PC-3 (cell line): Measurements from ENCODE around the gene RALGPS1. TPM values are rescaled to one million over a fixed set of nuclear protein-coding genes. Genes with fewer than 3 reads are reported as not detected.

Experiments used
- ATAC-seq: fragments of 200-7000 bp; cut with Tn5 transposase; 2 replicates; pipeline ENCODE4 v1.9.1; 2020; ENCODE audit warnings: mild to moderate bottlenecking, moderate library complexity
- BruUV-seq: library from RNA; stranded (reverse); fragments of 400-500 nt; replicated peaks from 2 replicates; lab custom pipeline; 2021; lab: Mats Ljungman, UMichigan
- CTCF ChIA-PET: fragments of 300-600 bp; sonication (Branson Sonifier 250); formaldehyde crosslinking; loops from one replicate; lab custom pipeline; 2022; ENCODE audit warnings: antibody characterized with exemption; lab: Charles Lee
- POLR2A ChIA-PET: fragments of 300-600 bp; sonication (Branson Sonifier 250); formaldehyde crosslinking; loops from one replicate; lab custom pipeline; 2022; ENCODE audit warnings: antibody characterized with exemption; ENCODE audit not compliant: unreplicated experiment; lab: Charles Lee
- DNase-seq: peaks from one replicate; pipeline ENCODE4 v3.0.0-alpha.2; 2015
- H2AFZ ChIP-seq: fragments of 300-600 bp; sonication (generic); 2 replicates; pipeline ENCODE4 v1.6.0; 2016; ENCODE audit warnings: antibody characterized with exemption, low read length
- H3F3A ChIP-seq: fragments of 300-600 bp; sonication (generic); one replicate; pipeline ENCODE4 v1.6.0; 2017; ENCODE audit warnings: antibody characterized with exemption, low read length, control low read depth, mild to moderate bottlenecking; ENCODE audit not compliant: unreplicated experiment
- H3K27ac ChIP-seq: fragments of 300-600 bp; sonication (generic); 2 replicates; pipeline ENCODE4 v1.5.1; 2016; ENCODE audit warnings: mild to moderate bottlenecking, low read length
- H3K27me3 ChIP-seq: fragments of 300-600 bp; sonication (generic); 2 replicates; pipeline ENCODE4 v1.6.1; 2016; ENCODE audit warnings: low read length, mixed read lengths
- H3K36me3 ChIP-seq: fragments of 300-600 bp; sonication (generic); 2 replicates; pipeline ENCODE4 v1.6.1; 2016; ENCODE audit warnings: low read depth, mixed run types, low read length, mixed read lengths
- H3K4me1 ChIP-seq: fragments of 300-600 bp; sonication (generic); 2 replicates; pipeline ENCODE4 v1.5.1; 2016; ENCODE audit warnings: low read length; ENCODE audit not compliant: insufficient read depth
- H3K4me2 ChIP-seq: fragments of 300-600 bp; sonication (generic); 2 replicates; pipeline ENCODE4 v1.6.0; 2016; ENCODE audit warnings: low read length
- H3K4me3 ChIP-seq: fragments of 300-600 bp; sonication (generic); 2 replicates; pipeline ENCODE4 v1.5.1; 2016; ENCODE audit warnings: mild to moderate bottlenecking, low read length, mixed read lengths
- H3K79me2 ChIP-seq: fragments of 300-600 bp; sonication (generic); 2 replicates; pipeline ENCODE4 v1.6.1; 2017; ENCODE audit warnings: low read length, mixed read lengths
- H3K9ac ChIP-seq: fragments of 300-600 bp; sonication (generic); 2 replicates; pipeline ENCODE4 v1.6.0; 2016; ENCODE audit warnings: mild to moderate bottlenecking, low read length
- H3K9me2 ChIP-seq: fragments of 300-600 bp; sonication (generic); replicated peaks from 2 replicates; pipeline ENCODE4 v1.6.1; 2016; ENCODE audit warnings: mixed run types, low read length, mixed read lengths
- H3K9me3 ChIP-seq: fragments of 300-600 bp; sonication (generic); 2 replicates; pipeline ENCODE4 v1.6.1; 2016; ENCODE audit warnings: low read length, mixed read lengths
- H4K20me1 ChIP-seq: fragments of 300-600 bp; sonication (generic); 2 replicates; pipeline ENCODE4 v1.6.1; 2016; ENCODE audit warnings: low read length, mixed read lengths
- CTCF ChIP-seq: fragments of 300-600 bp; sonication (generic); conservative IDR thresholded peaks from 2 replicates; pipeline ENCODE4 v1.5.1; 2017; ENCODE audit warnings: antibody characterized with exemption, low read depth, mild to moderate bottlenecking, low read length
- EZH2 ChIP-seq: fragments of 300-600 bp; sonication (generic); IDR thresholded peaks from one replicate; pipeline ENCODE4 v1.6.1; 2017; ENCODE audit warnings: antibody characterized with exemption, mild to moderate bottlenecking, low read length; ENCODE audit not compliant: unreplicated experiment
- EZH2phosphoT487 ChIP-seq: fragments of 300-600 bp; sonication (generic); IDR thresholded peaks from 2 replicates; pipeline ENCODE4 v1.6.1; 2018; ENCODE audit warnings: mild to moderate bottlenecking, antibody characterized with exemption, low read length, borderline replicate concordance
- intact Hi-C: fragments of 100-400 bp; cut with micrococcal nuclease; formaldehyde crosslinking; loops from 2 replicates; pipeline ENCODE4 v1.9.0; 2023
- total RNA-seq: library from RNA; depleted of rRNA; stranded (reverse); fragments of >200 nt; gene quantifications from 2 replicates; pipeline ENCODE4 v1.2.3, GENCODE V29; 2014

The RALGPS1 gene
- total RNA-seq, 1 experiment from 2014 or later = 10.2 TPM

GRCh38 chr9:127173063-127173462, 258.5 kb downstream of the RALGPS1 start:
- no peak for TF ChIP-seq CTCF
- no peak for TF ChIP-seq EZH2phosphoT487
- no peak for TF ChIP-seq EZH2
- no peak for DNase-seq
- Histone ChIP-seq H3K79me2 (no peaks in the 10 kb centered on the region), H3K27ac (no peak overlapping the region), H3K9ac (no peak overlapping the region), H3K36me3 (no peaks in the 10 kb centered on the region), H3K4me3 (no peak overlapping the region), H3K27me3 (no peaks in the 10 kb centered on the region), H3K4me2 (no peak overlapping the region), H3F3A (no peaks in the 10 kb centered on the region), H4K20me1 (no peaks in the 10 kb centered on the region), H3K9me2 (no peaks in the 10 kb centered on the region), H3K4me1 (no peaks in the 10 kb centered on the region), H3K9me3 (no peaks in the 10 kb centered on the region), H2AFZ (no peak overlapping the region)
- no TSS peak for BruUV-seq
- ATAC-seq = no peak
- CTCF ChIA-PET = no interaction called here
- POLR2A ChIA-PET = no interaction called here
- intact Hi-C loops = no loop called here

- no peaks in the 10 kb centered on the region for H3K9me2 ChIP-seq
- no peak overlapping the region for H3K27ac ChIP-seq
- H3K9me3 ChIP-seq = no peaks in the 10 kb centered on the region
- no peak for TF ChIP-seq CTCF
- TF ChIP-seq EZH2 = no peak
- no peak overlapping the region for H3K4me3 ChIP-seq
- ATAC-seq = no peak
- no peaks in the 10 kb centered on the region for H3K79me2 ChIP-seq
- no peaks in the 10 kb centered on the region for H3K4me1 ChIP-seq
- H4K20me1 ChIP-seq = no peaks in the 10 kb centered on the region
- no peaks in the 10 kb centered on the region for H3K36me3 ChIP-seq
- H3F3A ChIP-seq = no peaks in the 10 kb centered on the region
- ChIA-PET POLR2A (no interaction called here), CTCF (no interaction called here)
- intact Hi-C loops = no loop called here
- no peaks in the 10 kb centered on the region for H3K27me3 ChIP-seq
- no peak overlapping the region for H3K9ac ChIP-seq
- no peak overlapping the region for H3K4me2 ChIP-seq
- BruUV-seq = no TSS peak
- H2AFZ ChIP-seq = no peak overlapping the region
- no peak for DNase-seq
Observed at GRCh38 chr9:127174386-127175318, 260.1 kb downstream of the RALGPS1 start.

GRCh38 chr9:127175319-127175715, 260.7 kb downstream of the RALGPS1 start:
- no peak for DNase-seq
- H3K4me3 ChIP-seq = no peak overlapping the region
- no TSS peak for BruUV-seq
- H3F3A ChIP-seq = no peaks in the 10 kb centered on the region
- CTCF ChIA-PET = no interaction called here
- TF ChIP-seq EZH2 (no peak), CTCF (no peak), EZH2phosphoT487 (no peak)
- no peaks in the 10 kb centered on the region for H3K79me2 ChIP-seq
- H3K9me2 ChIP-seq = no peaks in the 10 kb centered on the region
- POLR2A ChIA-PET = no interaction called here
- no peaks in the 10 kb centered on the region for H3K4me1 ChIP-seq
- H3K9ac ChIP-seq = no peak overlapping the region
- no peaks in the 10 kb centered on the region for H3K36me3 ChIP-seq
- H3K4me2 ChIP-seq = no peak overlapping the region
- no peaks in the 10 kb centered on the region for H3K9me3 ChIP-seq
- no peak overlapping the region for H3K27ac ChIP-seq
- no peak overlapping the region for H2AFZ ChIP-seq
- no peaks in the 10 kb centered on the region for H3K27me3 ChIP-seq
- no peak for ATAC-seq
- no peaks in the 10 kb centered on the region for H4K20me1 ChIP-seq
- intact Hi-C loops = no loop called here
